HFF-Myc (cell line): ENCODE measurements around the gene VN1R5.

Source experiments
- DNase-seq: peaks from one replicate; pipeline ENCODE4 v3.0.0-alpha.2; 2011; ENCODE audit warnings: low read depth; ENCODE audit errors: extremely low read depth
- H3K4me3 ChIP-seq: replicated peaks from 2 replicates; pipeline ENCODE4 v1.5.1; 2011; ENCODE audit warnings: low read depth, mild to moderate bottlenecking, control low read depth, low read length
- CTCF ChIP-seq: IDR thresholded peaks from 2 replicates; pipeline ENCODE4 v1.5.1; 2012; ENCODE audit warnings: mild to moderate bottlenecking, low read depth, low read length, control low read depth; ENCODE audit errors: missing control alignments

The VN1R5 gene

GRCh38 chr1:247298701-247299100 is 42.8 kb downstream of the VN1R5 start:
- no peak for DNase-seq
- no peak overlapping the region for H3K4me3 ChIP-seq
- no peak for TF ChIP-seq CTCF

GRCh38 chr1:247299723-247300381 is 44.0 kb downstream of the VN1R5 start:
- no peak for DNase-seq
- no peak for TF ChIP-seq CTCF
- H3K4me3 ChIP-seq, result no peak overlapping the region

- no peak for TF ChIP-seq CTCF
- DNase-seq, result no peak
- H3K4me3 ChIP-seq, result no peak overlapping the region
Measured at GRCh38 chr1:247300491-247301175, 44.8 kb downstream of the VN1R5 start.

GRCh38 chr1:247301176-247301540 is 45.3 kb downstream of the VN1R5 start:
- no peak overlapping the region for H3K4me3 ChIP-seq
- TF ChIP-seq CTCF, result no peak
- no peak for DNase-seq

GRCh38 chr1:247303216-247303615 is 47.3 kb downstream of the VN1R5 start:
- no peak for TF ChIP-seq CTCF

GRCh38 chr1:247304031-247304430 is 48.2 kb downstream of the VN1R5 start:
- no peak for DNase-seq
- TF ChIP-seq CTCF, result no peak

More at GRCh38 chr1:247303216-247303615, 47.3 kb downstream of the VN1R5 start:
- DNase-seq, result no peak
- H3K4me3 ChIP-seq, result no peak overlapping the region

More at GRCh38 chr1:247304031-247304430, 48.2 kb downstream of the VN1R5 start:
- H3K4me3 ChIP-seq, result no peak overlapping the region
